H1 (cell line): ENCODE measurements around the gene CD200. TPM values are rescaled to one million over a fixed set of nuclear protein-coding genes. Genes with fewer than 3 reads are reported as not detected.
A peak's percentile ranks its signal among the peaks of the same experiment; 100 is the strongest.

Experiments used
- CTCF ChIA-PET: fragments of 300-600 bp; sonication (Branson Sonifier 250); formaldehyde crosslinking; loops from one replicate; lab custom pipeline; 2021; ENCODE audit not compliant: partially characterized antibody; lab: Charles Lee
- POLR2A ChIA-PET: fragments of 300-600 bp; sonication (Branson Sonifier 250); formaldehyde crosslinking; loops from one replicate; lab custom pipeline; 2021; ENCODE audit warnings: inconsistent platforms; ENCODE audit not compliant: partially characterized antibody; lab: Charles Lee
- DNase-seq, 2 experiments: peaks; one replicate each; pipeline versions ENCODE4 v3.0.0 to v3.0.0-alpha.2; 2010 to 2022; ENCODE audit warnings: low spot score in 2 of 2, low read depth in 1 of 2, mixed read lengths in 1 of 2
- FAIRE-seq: peaks from 2 replicates; lab custom pipeline; 2011; peaks lifted over from hg19 to GRCh38; lab: Jason Lieb, UNC
- H2AFZ ChIP-seq: 2 replicates; pipeline ENCODE4 v1.8.1; 2012; ENCODE audit warnings: low read length, inconsistent platforms
- H2AK5ac ChIP-seq: 2 replicates; pipeline ENCODE4 v1.6.1; 2013; ENCODE audit warnings: low read depth, low read length
- H2BK120ac ChIP-seq: replicated peaks from 2 replicates; pipeline ENCODE3; 2013; ENCODE audit warnings: low read depth, low read length, inconsistent platforms
- H2BK12ac ChIP-seq: 2 replicates; pipeline ENCODE4 v1.6.1; 2013; ENCODE audit warnings: low read depth, low read length
- H2BK15ac ChIP-seq: 2 replicates; pipeline ENCODE4 v1.6.1; 2013; ENCODE audit warnings: low read length
- H2BK20ac ChIP-seq: 2 replicates; pipeline ENCODE4 v1.6.1; 2013; ENCODE audit warnings: low read length
- H2BK5ac ChIP-seq: 2 replicates; pipeline ENCODE4 v1.6.1; 2013; ENCODE audit warnings: low read depth, low read length
- H3K14ac ChIP-seq: 2 replicates; pipeline ENCODE4 v1.6.1; 2013; ENCODE audit warnings: inconsistent platforms; ENCODE audit not compliant: insufficient read length
- H3K18ac ChIP-seq: 2 replicates; pipeline ENCODE4 v1.6.1; 2013; ENCODE audit warnings: low read length; ENCODE audit errors: extremely low read depth
- H3K23ac ChIP-seq: 2 replicates; pipeline ENCODE4 v1.6.1; 2013; ENCODE audit warnings: inconsistent platforms; ENCODE audit not compliant: insufficient read length
- H3K23me2 ChIP-seq: 2 replicates; pipeline ENCODE4 v1.6.1; 2013; ENCODE audit warnings: low read depth, low read length
- H3K27ac ChIP-seq: 2 replicates; pipeline ENCODE4 v1.6.1; 2011; ENCODE audit warnings: low read depth, low read length, inconsistent platforms
- H3K27me3 ChIP-seq, 4 experiments: replicated peaks in 1 of 4; 1 replicate in 1 of 4; 2 replicates in 3 of 4; pipeline versions ENCODE4 v1.6.1 to v1.8.1; 2011 to 2013; ENCODE audit warnings: low read length in 3 of 4, mild to moderate bottlenecking in 3 of 4, inconsistent platforms in 2 of 4, mixed read lengths in 2 of 4, moderate library complexity in 1 of 4; ENCODE audit not compliant: control insufficient read depth in 3 of 4, insufficient read depth in 3 of 4; ENCODE audit errors: extremely low read depth in 1 of 4
- H3K36me3 ChIP-seq, 4 experiments: 2 replicates each; pipeline versions ENCODE4 v1.6.1 to v1.8.1; 2011 to 2013; ENCODE audit warnings: mild to moderate bottlenecking in 4 of 4, low read length in 3 of 4, moderate library complexity in 2 of 4, control low read depth in 1 of 4, inconsistent platforms in 1 of 4; ENCODE audit not compliant: insufficient read depth in 4 of 4, control insufficient read depth in 2 of 4
- H3K4ac ChIP-seq: replicated peaks from 2 replicates; pipeline ENCODE3; 2013; ENCODE audit warnings: low read length, low read depth, mixed read lengths, inconsistent platforms; ENCODE audit not compliant: insufficient read length
- H3K4me1 ChIP-seq, 4 experiments: replicated peaks in 1 of 4; 1 replicate in 1 of 4; 2 replicates in 3 of 4; pipeline versions ENCODE4 v1.6.1 to v1.8.1; 2011 to 2013; ENCODE audit warnings: low read length in 3 of 4, inconsistent platforms in 2 of 4, mixed read lengths in 1 of 4; ENCODE audit not compliant: insufficient read depth in 4 of 4, control insufficient read depth in 3 of 4
- H3K4me2 ChIP-seq, 2 experiments: 2 replicates each; pipeline versions ENCODE4 v1.6.1 to v1.8.1; 2011 to 2013; ENCODE audit warnings: low read depth in 2 of 2, low read length in 2 of 2, control low read depth in 1 of 2, inconsistent platforms in 1 of 2, mild to moderate bottlenecking in 1 of 2; ENCODE audit not compliant: insufficient read depth in 1 of 2
- H3K4me3 ChIP-seq, 4 experiments: fragments of 200-600, 300-600 bp in 1 of 4; sonication (generic), shearing (Covaris generic), sonication (Bioruptor Twin) in 1 of 4; 2 replicates each; pipeline versions ENCODE4 v1.5.1 to v1.8.1; 2011 to 2016; ENCODE audit warnings: low read length in 4 of 4, low read depth in 3 of 4, control low read depth in 2 of 4, inconsistent platforms in 2 of 4, mild to moderate bottlenecking in 2 of 4, mixed read lengths in 1 of 4, moderate library complexity in 1 of 4; ENCODE audit not compliant: insufficient read depth in 2 of 4; ENCODE audit errors: extremely low read depth in 1 of 4
- H3K56ac ChIP-seq: replicated peaks from 2 replicates; pipeline ENCODE3; 2013; ENCODE audit warnings: low read depth, mild to moderate bottlenecking, mixed read lengths, low read length, inconsistent platforms; ENCODE audit not compliant: insufficient read length
- H3K79me1 ChIP-seq: 2 replicates; pipeline ENCODE4 v1.6.1; 2013; ENCODE audit warnings: low read depth, low read length, control low read depth
- H3K79me2 ChIP-seq, 2 experiments: 2 replicates each; pipeline versions ENCODE4 v1.6.1 to v1.8.1; 2012 to 2013; ENCODE audit warnings: low read length in 2 of 2, mild to moderate bottlenecking in 2 of 2, inconsistent platforms in 1 of 2; ENCODE audit not compliant: insufficient read depth in 2 of 2, control insufficient read depth in 1 of 2
- H3K9ac ChIP-seq, 4 experiments: replicated peaks in 1 of 4; 1 replicate in 1 of 4; 2 replicates in 3 of 4; pipeline versions ENCODE4 v1.6.1 to v1.8.1; 2011 to 2013; ENCODE audit warnings: low read depth in 3 of 4, low read length in 3 of 4, control low read depth in 2 of 4, mild to moderate bottlenecking in 2 of 4, moderate library complexity in 2 of 4, inconsistent platforms in 1 of 4; ENCODE audit errors: extremely low read depth in 1 of 4
- H3K9me3 ChIP-seq, 2 experiments: 2 replicates each; pipeline versions ENCODE4 v1.6.1 to v1.8.1; 2012 to 2013; ENCODE audit warnings: mild to moderate bottlenecking in 2 of 2, moderate library complexity in 2 of 2, control low read depth in 1 of 2, inconsistent platforms in 1 of 2, low read depth in 1 of 2, low read length in 1 of 2, mixed read lengths in 1 of 2; ENCODE audit not compliant: insufficient read depth in 2 of 2
- H4K20me1 ChIP-seq, 2 experiments: replicated peaks in 1 of 2; 2 replicates each; pipeline versions ENCODE3 to v1.8.1; 2011 to 2013; ENCODE audit warnings: inconsistent platforms in 2 of 2, low read length in 2 of 2, mild to moderate bottlenecking in 1 of 2; ENCODE audit not compliant: insufficient read depth in 2 of 2, control insufficient read depth in 1 of 2
- H4K5ac ChIP-seq: 2 replicates; pipeline ENCODE4 v1.6.1; 2013; ENCODE audit warnings: low read length, low read depth, mixed read lengths, inconsistent platforms; ENCODE audit not compliant: insufficient read length
- H4K8ac ChIP-seq: 2 replicates; pipeline ENCODE4 v1.8.0; 2013; ENCODE audit warnings: mild to moderate bottlenecking, moderate library complexity, low read length, inconsistent platforms; ENCODE audit not compliant: insufficient read depth; ENCODE audit errors: extremely low read depth
- H4K91ac ChIP-seq: replicated peaks from 2 replicates; pipeline ENCODE3; 2013; ENCODE audit warnings: low read length, mixed read lengths, inconsistent platforms; ENCODE audit not compliant: insufficient read length
- CREB1 ChIP-seq: IDR thresholded peaks from 2 replicates; pipeline ENCODE4 v1.6.1; 2012; ENCODE audit warnings: inconsistent platforms
- TAF7 ChIP-seq: optimal IDR thresholded peaks from 2 replicates; pipeline ENCODE3; 2011; ENCODE audit warnings: low read depth, mild to moderate bottlenecking, inconsistent platforms, low read length, moderate library complexity, borderline replicate concordance
- TBP ChIP-seq: IDR thresholded peaks from 2 replicates; pipeline ENCODE4 v1.6.1; 2011; ENCODE audit warnings: low read depth, low read length, improper control_type of control experiment
- polyA plus RNA-seq, 7 experiments: library from polyadenylated mRNA; depleted of rRNA in 3 of 7; stranded (reverse) in 5 of 7; unstranded in 2 of 7; fragments of >200 nt in 5 of 7; fragments of 200-250 nt in 2 of 7; gene quantifications; 1 replicate in 5 of 7; 2 replicates in 1 of 7; 4 replicates in 1 of 7; pipeline versions ENCODE4 v1.2.1 to v1.2.3, GENCODE V29; 2011 to 2013; ENCODE audit warnings: missing spikeins in 2 of 7, mixed read lengths in 2 of 7
- total RNA-seq: library from RNA; stranded (reverse); fragmentation: NEBNext Ultra II Directional; extraction: Animal tissue kit (Norgen Biotek cat#: 25700); gene quantifications from 2 replicates; pipeline ENCODE4 v1.2.1, GENCODE V29; 2021
- TF ChIP-seq, protein P1 (sequence below), 3 experiments: IDR thresholded peaks; 1 replicate in 2 of 3; 2 replicates in 1 of 3; pipeline versions ENCODE4 v1.5.1 to v1.6.1; 2011; ENCODE audit warnings: low read length in 3 of 3, mild to moderate bottlenecking in 3 of 3, inconsistent platforms in 2 of 3, low read depth in 1 of 3, moderate library complexity in 1 of 3; ENCODE audit not compliant: insufficient read depth in 1 of 3; ENCODE audit errors: control extremely low read depth in 1 of 3

CD200 gene
- total and polyA plus RNA-seq, 2 of the 8 experiments (the other 6 are each of a cell fraction or from before 2014, with no cell fraction given), result 45.8 to 50.2 TPM

DNA sequence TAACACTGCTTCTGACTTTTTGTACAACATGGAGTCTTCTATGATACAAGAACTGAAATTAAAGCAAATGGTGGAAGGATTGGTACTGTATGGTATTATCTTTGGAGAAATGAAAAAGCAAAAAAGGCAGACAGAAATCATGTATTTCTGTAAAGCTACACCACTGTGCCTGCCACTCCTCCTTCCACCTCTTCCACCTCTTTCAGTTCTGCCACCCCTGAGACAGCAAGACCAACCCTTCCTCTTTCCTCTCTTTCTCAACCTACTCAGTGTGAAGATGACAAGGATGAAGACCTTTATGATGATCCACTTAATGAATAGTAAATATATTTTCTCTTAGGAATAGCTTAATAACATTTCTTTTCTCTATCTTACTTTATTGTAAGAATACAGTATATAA, 57.0 kb downstream of the CD200 start:
- ChIA-PET CTCF (interaction anchor here (0.7 to 1.1 kb wide), 2 partner anchors 47 to 57 kb away, joined by 3 to 4 read pairs; partner anchors contain the start of gene CD200), POLR2A (interaction anchor here (1.1 to 2.9 kb wide), 3 partner anchors 11 to 28 kb away, joined by 3 to 17 read pairs (median 7); no protein-coding TSS in a partner anchor)
- Histone ChIP-seq H3K9ac (no peak overlapping the region), H2AK5ac (no peak overlapping the region), H3K18ac (0 out of 2 replicates have a peak overlapping the region, but pooled peaks have one; percentile 33), H2BK5ac (no peak overlapping the region; the same call in 1 of the 2 replicates), H3K36me3 (peaks cover 0 to 3% (median 0%) of the 10 kb centered on the region in 4 experiments; a peak in 2 of 8 replicates), H2AFZ (no peak overlapping the region), H3K23ac (no peak overlapping the region), H3K79me2 (no peaks in the 10 kb centered on the region), H2BK15ac (no peak overlapping the region), H2BK120ac (peak overlapping the region; percentile 21), H4K20me1 (no peaks in the 10 kb centered on the region), H4K91ac (peak overlapping the region; percentile 36), H2BK12ac (peak overlapping the region; percentile 64; the same call in 1 of the 2 replicates), H3K4me2 (no peak overlapping the region), H3K4me3 (no peak overlapping the region), H4K8ac (no peak overlapping the region), H4K5ac (no peak overlapping the region), H3K27me3 (no peaks in the 10 kb centered on the region), H3K79me1 (no peaks in the 10 kb centered on the region), H3K27ac (no peak overlapping the region), H3K4ac (no peak overlapping the region), H3K9me3 (peaks cover 6 to 11% of the 10 kb centered on the region in 2 experiments; a peak in 3 of 4 replicates), H2BK20ac (peak overlapping the region; percentile 93), H3K14ac (no peak overlapping the region), H3K56ac (no peak overlapping the region), H3K23me2 (no peaks in the 10 kb centered on the region), H3K4me1 (peaks cover 4 to 13% (median 7%) of the 10 kb centered on the region in 4 experiments; a peak in 4 of 7 replicates)
- TF ChIP-seq CREB1 (no peak), TBP (no peak), TAF7 (no peak)
- TF ChIP-seq, protein P1, sequence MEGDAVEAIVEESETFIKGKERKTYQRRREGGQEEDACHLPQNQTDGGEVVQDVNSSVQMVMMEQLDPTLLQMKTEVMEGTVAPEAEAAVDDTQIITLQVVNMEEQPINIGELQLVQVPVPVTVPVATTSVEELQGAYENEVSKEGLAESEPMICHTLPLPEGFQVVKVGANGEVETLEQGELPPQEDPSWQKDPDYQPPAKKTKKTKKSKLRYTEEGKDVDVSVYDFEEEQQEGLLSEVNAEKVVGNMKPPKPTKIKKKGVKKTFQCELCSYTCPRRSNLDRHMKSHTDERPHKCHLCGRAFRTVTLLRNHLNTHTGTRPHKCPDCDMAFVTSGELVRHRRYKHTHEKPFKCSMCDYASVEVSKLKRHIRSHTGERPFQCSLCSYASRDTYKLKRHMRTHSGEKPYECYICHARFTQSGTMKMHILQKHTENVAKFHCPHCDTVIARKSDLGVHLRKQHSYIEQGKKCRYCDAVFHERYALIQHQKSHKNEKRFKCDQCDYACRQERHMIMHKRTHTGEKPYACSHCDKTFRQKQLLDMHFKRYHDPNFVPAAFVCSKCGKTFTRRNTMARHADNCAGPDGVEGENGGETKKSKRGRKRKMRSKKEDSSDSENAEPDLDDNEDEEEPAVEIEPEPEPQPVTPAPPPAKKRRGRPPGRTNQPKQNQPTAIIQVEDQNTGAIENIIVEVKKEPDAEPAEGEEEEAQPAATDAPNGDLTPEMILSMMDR (IDR thresholded peaks at IDR 0.05; ENCODE audit: control extremely low read depth in 1 of 3, insufficient read depth in 1 of 3, low read depth in 1 of 3, low read length in 3 of 3), result no peak
- no peak for FAIRE-seq
- DNase-seq, result no peak
